Thyroid gland (tissue), 4 donors: Measurements from ENCODE around the gene CFAP299. TPM values are rescaled to one million over a fixed set of nuclear protein-coding genes. Genes with fewer than 3 reads are reported as not detected.

Experiments
- DNase-seq, 2 donors: peaks; one replicate each; pipeline ENCODE4 v3.0.0-alpha.2; 2019
- H3K27ac ChIP-seq, 3 donors: fragments of 200-600 bp; sonication (generic); 1 replicate in 2 of 3; 2 replicates in 1 of 3; pipeline ENCODE4 v1.5.1; 2016 to 2019; ENCODE audit warnings: mild to moderate bottlenecking in 1 of 3, moderate library complexity in 1 of 3
- H3K27me3 ChIP-seq: fragments of 200-600 bp; sonication (generic); one replicate; pipeline ENCODE4 v1.5.1; 2019
- H3K36me3 ChIP-seq, 2 donors: fragments of 200-600 bp; sonication (generic); one replicate each; pipeline ENCODE4 v1.5.1; 2016 to 2019
- H3K4me1 ChIP-seq, 2 donors: fragments of 200-600 bp; sonication (generic); one replicate each; pipeline ENCODE4 v1.5.1; 2017 to 2019
- H3K4me3 ChIP-seq, 3 donors: fragments of 200-600 bp; sonication (generic); replicated peaks in 1 of 3; 1 replicate in 2 of 3; 2 replicates in 1 of 3; pipeline ENCODE4 v1.5.1; 2016; ENCODE audit warnings: mild to moderate bottlenecking in 1 of 3
- H3K9me3 ChIP-seq: fragments of 200-600 bp; sonication (generic); one replicate; pipeline ENCODE4 v1.5.1; 2017
- CTCF ChIP-seq, 6 experiments: fragments of 200-600 bp in 3 of 6; fragments of 450-650 bp in 3 of 6; sonication (generic) in 3 of 6; IDR thresholded peaks; one replicate each; pipeline ENCODE4 v1.5.1; 2016 to 2019; ENCODE audit warnings: antibody characterized with exemption in 6 of 6, mild to moderate bottlenecking in 2 of 6, inconsistent platforms in 1 of 6, moderate library complexity in 1 of 6
- POLR2A ChIP-seq, 2 donors: fragments of 450-650 bp; IDR thresholded peaks; one replicate each; pipeline ENCODE4 v1.6.1; 2017; ENCODE audit warnings: antibody characterized with exemption in 2 of 2, mild to moderate bottlenecking in 2 of 2, moderate library complexity in 1 of 2
- WGBS, 2 donors: methylation state at CpG; one replicate each; pipeline ENCODE4 v1.1.5; 2017; 5-methylcytosine and 5-hydroxymethylcytosine counted together
- intact Hi-C: fragments of 100-400 bp; cut with DNase I; formaldehyde crosslinking; loops from one replicate; pipeline ENCODE4 v1.15.1; 2023
- total RNA-seq, 4 donors: library from RNA; depleted of rRNA; stranded (reverse); fragments of >200 nt; gene quantifications; one replicate each; pipeline ENCODE4 v1.2.3, GENCODE V29; 2016

CFAP299 gene
- total RNA-seq, 4 donors from 2014 or later = 1.3 to 2.8 (median 2.7) TPM; not detected in 1

GRCh38 chr4:80507507-80507906, 172.0 kb downstream of the CFAP299 start:
- no peaks in the 10 kb centered on the region for H3K27me3 ChIP-seq
- no peaks in the 10 kb centered on the region for H3K4me1 ChIP-seq
- no peak overlapping the region for H3K4me3 ChIP-seq
- TF ChIP-seq CTCF (IDR thresholded peaks at IDR 0.05) (no peak), POLR2A (IDR thresholded peaks at IDR 0.05) (no peak)
- H3K27ac ChIP-seq = no peak overlapping the region
- no peaks in the 10 kb centered on the region for H3K9me3 ChIP-seq
- H3K36me3 ChIP-seq = no peaks in the 10 kb centered on the region
- 64 to 69% methylated on average over 1 of the region's 1 CpG for WGBS, 2 donors
- intact Hi-C loops = no loop called here
- DNase-seq = no peak

GRCh38 chr4:80515496-80515895, 180.0 kb downstream of the CFAP299 start:
- Histone ChIP-seq H3K27ac (no peak overlapping the region), H3K27me3 (no peaks in the 10 kb centered on the region), H3K36me3 (no peaks in the 10 kb centered on the region), H3K4me1 (no peaks in the 10 kb centered on the region), H3K4me3 (no peak overlapping the region), H3K9me3 (no peaks in the 10 kb centered on the region)
- 75 to 86% methylated on average over 1 of the region's 1 CpG for WGBS, 2 donors
- no peak for DNase-seq
- intact Hi-C loops = no loop called here
- TF ChIP-seq POLR2A (IDR thresholded peaks at IDR 0.05) (no peak), CTCF (IDR thresholded peaks at IDR 0.05) (no peak)

GRCh38 chr4:80521438-80521837, 185.9 kb downstream of the CFAP299 start:
- Histone ChIP-seq H3K36me3 (no peaks in the 10 kb centered on the region), H3K9me3 (no peaks in the 10 kb centered on the region), H3K27ac (no peak overlapping the region), H3K4me1 (no peaks in the 10 kb centered on the region), H3K27me3 (no peaks in the 10 kb centered on the region), H3K4me3 (no peak overlapping the region)
- 96 to 99% methylated on average over 1 of the region's 1 CpG for WGBS, 2 donors
- DNase-seq = no peak
- intact Hi-C loops = no loop called here
- no peak for TF ChIP-seq CTCF (IDR thresholded peaks at IDR 0.05)
- no peak for TF ChIP-seq POLR2A (IDR thresholded peaks at IDR 0.05)

GRCh38 chr4:80526697-80527096, 191.2 kb downstream of the CFAP299 start:
- WGBS, 2 donors = 95 to 96% methylated on average over 2 of the region's 2 CpGs
- H3K27ac ChIP-seq = no peak overlapping the region
- no peaks in the 10 kb centered on the region for H3K4me1 ChIP-seq
- no peaks in the 10 kb centered on the region for H3K9me3 ChIP-seq
- no peaks in the 10 kb centered on the region for H3K27me3 ChIP-seq
- DNase-seq = no peak
- TF ChIP-seq CTCF (IDR thresholded peaks at IDR 0.05) (no peak), POLR2A (IDR thresholded peaks at IDR 0.05) (no peak)
- H3K4me3 ChIP-seq = no peak overlapping the region
- intact Hi-C loops = no loop called here
- no peaks in the 10 kb centered on the region for H3K36me3 ChIP-seq

- intact Hi-C loops = no loop called here
- no peak for TF ChIP-seq CTCF (IDR thresholded peaks at IDR 0.05)
- no peak for TF ChIP-seq POLR2A (IDR thresholded peaks at IDR 0.05)
- Histone ChIP-seq H3K4me1 (no peaks in the 10 kb centered on the region), H3K27me3 (no peaks in the 10 kb centered on the region), H3K9me3 (no peaks in the 10 kb centered on the region), H3K27ac (no peak overlapping the region), H3K36me3 (no peaks in the 10 kb centered on the region), H3K4me3 (no peak overlapping the region)
- no peak for DNase-seq
Measured at GRCh38 chr4:80529026-80529425, 193.5 kb downstream of the CFAP299 start.
